GM12892 (cell line): Measurements from ENCODE around the gene ITGB7.

Experiments
- POLR2A ChIP-seq: IDR thresholded peaks from 2 replicates; pipeline ENCODE4 v1.6.1; 2011; ENCODE audit warnings: low read depth, low read length, control low read depth
- TAF1 ChIP-seq: IDR thresholded peaks from 2 replicates; pipeline ENCODE4 v1.6.1; 2011; ENCODE audit warnings: low read depth, mild to moderate bottlenecking, control low read depth, low read length, borderline replicate concordance

DNA sequence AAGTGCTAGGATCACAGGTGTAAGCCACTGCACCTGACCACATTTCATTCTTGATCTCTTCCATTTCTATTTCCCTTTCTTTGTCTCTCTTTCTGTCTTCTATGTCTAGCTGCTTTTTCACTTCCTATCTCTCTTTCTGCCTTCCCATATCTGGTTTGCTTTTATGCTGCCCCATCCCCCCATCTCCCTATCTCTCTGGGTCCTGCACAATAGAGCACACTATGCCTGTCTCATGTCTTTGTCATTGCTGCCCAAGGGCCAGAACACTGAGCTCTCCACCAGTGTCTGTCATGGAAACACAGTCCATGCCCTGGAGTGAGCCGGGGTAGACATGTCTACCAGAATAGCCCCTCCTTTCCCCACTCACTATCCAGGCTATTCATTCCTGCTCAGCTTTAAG is 37.3 kb upstream of the ITGB7 start:
- TF ChIP-seq POLR2A (no peak), TAF1 (no peak)
